SK-N-SH (cell line): ENCODE results near the gene OR10G2. TPM values are rescaled to one million over a fixed set of nuclear protein-coding genes. Genes with fewer than 3 reads are reported as not detected.

ENCODE experiments used
- CTCF ChIA-PET: fragments of 300-600, 350-600 bp; formaldehyde crosslinking; extraction: SDS; loops from one replicate; lab custom pipeline; 2021; lab: Yijun Ruan, JAX
- POLR2A ChIA-PET: fragments of 350-600 bp; sonication (Branson Sonifier 250); formaldehyde crosslinking; extraction: SDS; loops from one replicate; lab custom pipeline; 2020; ENCODE audit warnings: antibody characterized with exemption, inconsistent platforms; lab: Yijun Ruan, JAX
- DNase-seq: peaks from one replicate; pipeline ENCODE4 v3.0.0; 2012
- H2AFZ ChIP-seq: fragments of 200-600 bp; sonication (generic); 2 replicates; pipeline ENCODE4 v1.8.1; 2016; ENCODE audit warnings: antibody characterized with exemption, mild to moderate bottlenecking, low read depth
- H3F3A ChIP-seq: fragments of 200-600 bp; sonication (generic); replicated peaks from 2 replicates; pipeline ENCODE3; 2016; ENCODE audit warnings: antibody characterized with exemption, mild to moderate bottlenecking; ENCODE audit not compliant: insufficient read depth
- H3K27ac ChIP-seq, 2 experiments: fragments of 200-500 bp in 1 of 2; fragments of 200-600 bp in 1 of 2; sonication (Bioruptor generic) in 1 of 2; sonication (generic), shearing (Covaris generic) in 1 of 2; 2 replicates each; pipeline versions ENCODE4 v1.5.1 to v1.6.1; 2014 to 2016; ENCODE audit warnings: low read depth in 2 of 2, inconsistent platforms in 1 of 2, low read length in 1 of 2, mild to moderate bottlenecking in 1 of 2, mixed read lengths in 1 of 2
- H3K27me3 ChIP-seq: fragments of 200-600 bp; sonication (generic), shearing (Covaris generic); 2 replicates; pipeline ENCODE4 v1.6.1; 2016; ENCODE audit warnings: mixed run types; ENCODE audit not compliant: insufficient read depth
- H3K36me3 ChIP-seq, 2 experiments: fragments of 200-500 bp in 1 of 2; fragments of 200-600 bp in 1 of 2; sonication (Bioruptor generic) in 1 of 2; sonication (generic) in 1 of 2; replicated peaks in 1 of 2; 2 replicates each; pipeline versions ENCODE3 to v1.5.1; 2014 to 2016; ENCODE audit warnings: low read length in 1 of 2, mild to moderate bottlenecking in 1 of 2; ENCODE audit not compliant: insufficient read depth in 2 of 2, control insufficient read depth in 1 of 2
- H3K4me1 ChIP-seq, 2 experiments: fragments of 200-500 bp in 1 of 2; fragments of 200-600 bp in 1 of 2; sonication (Bioruptor generic) in 1 of 2; sonication (generic), shearing (Covaris generic) in 1 of 2; 2 replicates each; pipeline versions ENCODE4 v1.5.1 to v1.6.1; 2014 to 2016; ENCODE audit warnings: low read depth in 1 of 2, low read length in 1 of 2, mixed run types in 1 of 2; ENCODE audit not compliant: insufficient read depth in 2 of 2, control insufficient read depth in 1 of 2
- H3K4me2 ChIP-seq: fragments of 200-600 bp; sonication (generic), shearing (Covaris generic); 2 replicates; pipeline ENCODE4 v1.6.1; 2017; ENCODE audit warnings: mixed run types
- H3K4me3 ChIP-seq, 2 experiments: fragments of 200-500 bp in 1 of 2; fragments of 200-600 bp in 1 of 2; sonication (Bioruptor generic) in 1 of 2; sonication (generic), shearing (Covaris generic) in 1 of 2; 2 replicates each; pipeline versions ENCODE4 v1.5.1 to v1.8.1; 2014 to 2016; ENCODE audit warnings: low read depth in 2 of 2, inconsistent platforms in 1 of 2, low read length in 1 of 2, mild to moderate bottlenecking in 1 of 2, mixed read lengths in 1 of 2, moderate library complexity in 1 of 2
- H3K79me2 ChIP-seq: fragments of 200-600 bp; sonication (generic); 2 replicates; pipeline ENCODE4 v1.8.1; 2017; ENCODE audit warnings: mild to moderate bottlenecking; ENCODE audit not compliant: insufficient read depth
- H3K9ac ChIP-seq: fragments of 200-600 bp; sonication (generic); 2 replicates; pipeline ENCODE4 v1.6.1; 2017; ENCODE audit warnings: mixed run types
- H3K9me2 ChIP-seq: fragments of 200-600 bp; sonication (generic); 2 replicates; pipeline ENCODE4 v1.6.1; 2017; ENCODE audit warnings: mixed run types
- H3K9me3 ChIP-seq: fragments of 200-600 bp; sonication (generic); 2 replicates; pipeline ENCODE4 v1.6.1; 2017; ENCODE audit warnings: mixed run types, mild to moderate bottlenecking, moderate library complexity
- H4K20me1 ChIP-seq: fragments of 200-600 bp; sonication (generic); 2 replicates; pipeline ENCODE4 v1.6.1; 2017; ENCODE audit warnings: mild to moderate bottlenecking, mixed run types; ENCODE audit not compliant: insufficient read depth
- EP300 ChIP-seq, 2 experiments: IDR thresholded peaks; 2 replicates each; pipeline versions ENCODE4 v1.4.0 to v1.6.1; 2012; ENCODE audit warnings: borderline replicate concordance in 1 of 2, low read depth in 1 of 2, low read length in 1 of 2
- FOSL2 ChIP-seq: IDR thresholded peaks from 2 replicates; pipeline ENCODE4 v1.4.0; 2012; ENCODE audit warnings: low read depth, mild to moderate bottlenecking, moderate library complexity, borderline replicate concordance
- FOXM1 ChIP-seq: IDR thresholded peaks from 2 replicates; pipeline ENCODE4 v1.4.0; 2012; ENCODE audit warnings: low read depth, mild to moderate bottlenecking
- GATA2 ChIP-seq: sonication (generic); formaldehyde crosslinking; IDR thresholded peaks from 2 replicates; pipeline ENCODE4 v1.5.0; 2020; ENCODE audit warnings: mild to moderate bottlenecking, missing genetic modification reagents
- MEF2A ChIP-seq: IDR thresholded peaks from 2 replicates; pipeline ENCODE4 v1.4.0; 2012; ENCODE audit warnings: low read depth, borderline replicate concordance
- NFIC ChIP-seq: IDR thresholded peaks from 2 replicates; pipeline ENCODE4 v1.4.0; 2012; ENCODE audit warnings: borderline replicate concordance
- NRF1 ChIP-seq: IDR thresholded peaks from 2 replicates; pipeline ENCODE4 v1.6.1; 2012; ENCODE audit warnings: low read depth, mild to moderate bottlenecking, low read length
- POLR2AphosphoS5 ChIP-seq: IDR thresholded peaks from 2 replicates; pipeline ENCODE4 v1.6.1; 2012; ENCODE audit warnings: low read depth, low read length
- RCOR1 ChIP-seq: fragments of 150-350 bp; IDR thresholded peaks from 2 replicates; pipeline ENCODE4 v1.6.1; 2017; ENCODE audit warnings: antibody characterized with exemption, low read length
- RFX5 ChIP-seq: IDR thresholded peaks from 2 replicates; pipeline ENCODE4 v1.6.1; 2012; ENCODE audit warnings: mild to moderate bottlenecking, improper control_type of control experiment, low read length
- SIN3A ChIP-seq: IDR thresholded peaks from 2 replicates; pipeline ENCODE4 v1.6.1; 2012; ENCODE audit warnings: low read depth, mild to moderate bottlenecking, low read length, moderate library complexity, borderline replicate concordance
- TAF1 ChIP-seq: IDR thresholded peaks from 2 replicates; pipeline ENCODE4 v1.6.1; 2012; ENCODE audit warnings: low read depth, mild to moderate bottlenecking, low read length, moderate library complexity, borderline replicate concordance
- TCF12 ChIP-seq: IDR thresholded peaks from 2 replicates; pipeline ENCODE4 v1.4.0; 2012
- TEAD4 ChIP-seq: IDR thresholded peaks from 2 replicates; pipeline ENCODE4 v1.4.0; 2012; ENCODE audit warnings: mild to moderate bottlenecking, borderline replicate concordance; ENCODE audit not compliant: insufficient read depth
- USF1 ChIP-seq: IDR thresholded peaks from 2 replicates; pipeline ENCODE4 v1.4.0; 2012; ENCODE audit warnings: low read depth, borderline replicate concordance
- YY1 ChIP-seq: IDR thresholded peaks from 2 replicates; pipeline ENCODE4 v1.4.0; 2012; ENCODE audit warnings: low read depth, mild to moderate bottlenecking
- WGBS: methylation state at CpG from one replicate; pipeline ENCODE4 v1.1.6; 2017; ENCODE audit warnings: low lambda C conversion rate; 5-methylcytosine and 5-hydroxymethylcytosine counted together
- polyA plus RNA-seq, 3 experiments: library from polyadenylated mRNA; depleted of rRNA; stranded (reverse); fragments of >200 nt; gene quantifications; 2 replicates each; pipeline ENCODE4 v1.2.3, GENCODE V29; 2012
- TF ChIP-seq, protein P1 (sequence below): fragments of 150-350 bp; IDR thresholded peaks from 2 replicates; pipeline ENCODE4 v1.6.1; 2016; ENCODE audit warnings: mild to moderate bottlenecking, low read depth, low read length
- TF ChIP-seq, protein P2 (sequence below): IDR thresholded peaks from 2 replicates; pipeline ENCODE4 v1.6.1; 2012; ENCODE audit warnings: mild to moderate bottlenecking, low read depth, low read length, moderate library complexity
- TF ChIP-seq, protein P3 (sequence below): fragments of 200-600 bp; sonication (generic); IDR thresholded peaks from 2 replicates; pipeline ENCODE4 v1.6.1; 2017; ENCODE audit warnings: antibody characterized with exemption, mild to moderate bottlenecking, moderate library complexity

OR10G2 gene
- polyA plus RNA-seq, 1 of the 3 experiments (the other 2 are of a cell fraction): not detected

- TF ChIP-seq YY1: no peak
- no peak for TF ChIP-seq NFIC
- TF ChIP-seq TCF12: no peak
- TF ChIP-seq RCOR1: no peak
- no peak overlapping the region for H3K4me3 ChIP-seq
- no peak overlapping the region for H3K27ac ChIP-seq
- no peaks in the 10 kb centered on the region for H4K20me1 ChIP-seq
- H3K79me2 ChIP-seq: no peaks in the 10 kb centered on the region
- 0% methylated on average over 3 of the region's 3 CpGs for WGBS
- no peaks in the 10 kb centered on the region for H3K36me3 ChIP-seq
- H3K4me2 ChIP-seq: no peak overlapping the region
- no peak for DNase-seq
- H3F3A ChIP-seq: no peaks in the 10 kb centered on the region
- no peak overlapping the region for H3K9ac ChIP-seq
- ChIA-PET POLR2A (no interaction called here), CTCF (no interaction called here)
- no peaks in the 10 kb centered on the region for H3K9me3 ChIP-seq
- no peaks in the 10 kb centered on the region for H3K4me1 ChIP-seq
- H3K9me2 ChIP-seq: no peaks in the 10 kb centered on the region
- peaks cover 32% of the 10 kb centered on the region for H3K27me3 ChIP-seq
- H2AFZ ChIP-seq: no peak overlapping the region
These were observed 7.9 kb upstream of the OR10G2 start for GRCh38 chr14:21642683-21643082.

- Histone ChIP-seq H3K9me3 (no peaks in the 10 kb centered on the region), H3K27ac (no peak overlapping the region), H3K9me2 (no peaks in the 10 kb centered on the region), H3K27me3 (peaks cover 8% of the 10 kb centered on the region; the same call in 1 of the 2 replicates), H3K36me3 (no peaks in the 10 kb centered on the region), H3K4me3 (no peak overlapping the region), H3K4me2 (no peak overlapping the region), H4K20me1 (no peaks in the 10 kb centered on the region), H3K9ac (no peak overlapping the region), H3K4me1 (no peaks in the 10 kb centered on the region), H3K79me2 (no peaks in the 10 kb centered on the region), H3F3A (no peaks in the 10 kb centered on the region), H2AFZ (no peak overlapping the region)
- POLR2A ChIA-PET: no interaction called here
- CTCF ChIA-PET: no interaction called here
- 0% methylated on average over 3 of the region's 3 CpGs for WGBS
- no peak for DNase-seq
- TF ChIP-seq POLR2AphosphoS5 (no peak), SIN3A (no peak), TEAD4 (no peak), NRF1 (no peak), MEF2A (no peak), EP300 (IDR thresholded peaks at IDR 0.05; ENCODE audit: borderline replicate concordance in 1 of 2, low read depth in 1 of 2, low read length in 1 of 2) (no peak), TAF1 (no peak), FOXM1 (no peak), RFX5 (no peak), RCOR1 (no peak), USF1 (no peak), GATA2 (CRISPR knock-in tag) (no peak), FOSL2 (no peak)
- TF ChIP-seq, protein P1, sequence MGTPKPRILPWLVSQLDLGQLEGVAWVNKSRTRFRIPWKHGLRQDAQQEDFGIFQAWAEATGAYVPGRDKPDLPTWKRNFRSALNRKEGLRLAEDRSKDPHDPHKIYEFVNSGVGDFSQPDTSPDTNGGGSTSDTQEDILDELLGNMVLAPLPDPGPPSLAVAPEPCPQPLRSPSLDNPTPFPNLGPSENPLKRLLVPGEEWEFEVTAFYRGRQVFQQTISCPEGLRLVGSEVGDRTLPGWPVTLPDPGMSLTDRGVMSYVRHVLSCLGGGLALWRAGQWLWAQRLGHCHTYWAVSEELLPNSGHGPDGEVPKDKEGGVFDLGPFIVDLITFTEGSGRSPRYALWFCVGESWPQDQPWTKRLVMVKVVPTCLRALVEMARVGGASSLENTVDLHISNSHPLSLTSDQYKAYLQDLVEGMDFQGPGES: no peak
- TF ChIP-seq, protein P2, sequence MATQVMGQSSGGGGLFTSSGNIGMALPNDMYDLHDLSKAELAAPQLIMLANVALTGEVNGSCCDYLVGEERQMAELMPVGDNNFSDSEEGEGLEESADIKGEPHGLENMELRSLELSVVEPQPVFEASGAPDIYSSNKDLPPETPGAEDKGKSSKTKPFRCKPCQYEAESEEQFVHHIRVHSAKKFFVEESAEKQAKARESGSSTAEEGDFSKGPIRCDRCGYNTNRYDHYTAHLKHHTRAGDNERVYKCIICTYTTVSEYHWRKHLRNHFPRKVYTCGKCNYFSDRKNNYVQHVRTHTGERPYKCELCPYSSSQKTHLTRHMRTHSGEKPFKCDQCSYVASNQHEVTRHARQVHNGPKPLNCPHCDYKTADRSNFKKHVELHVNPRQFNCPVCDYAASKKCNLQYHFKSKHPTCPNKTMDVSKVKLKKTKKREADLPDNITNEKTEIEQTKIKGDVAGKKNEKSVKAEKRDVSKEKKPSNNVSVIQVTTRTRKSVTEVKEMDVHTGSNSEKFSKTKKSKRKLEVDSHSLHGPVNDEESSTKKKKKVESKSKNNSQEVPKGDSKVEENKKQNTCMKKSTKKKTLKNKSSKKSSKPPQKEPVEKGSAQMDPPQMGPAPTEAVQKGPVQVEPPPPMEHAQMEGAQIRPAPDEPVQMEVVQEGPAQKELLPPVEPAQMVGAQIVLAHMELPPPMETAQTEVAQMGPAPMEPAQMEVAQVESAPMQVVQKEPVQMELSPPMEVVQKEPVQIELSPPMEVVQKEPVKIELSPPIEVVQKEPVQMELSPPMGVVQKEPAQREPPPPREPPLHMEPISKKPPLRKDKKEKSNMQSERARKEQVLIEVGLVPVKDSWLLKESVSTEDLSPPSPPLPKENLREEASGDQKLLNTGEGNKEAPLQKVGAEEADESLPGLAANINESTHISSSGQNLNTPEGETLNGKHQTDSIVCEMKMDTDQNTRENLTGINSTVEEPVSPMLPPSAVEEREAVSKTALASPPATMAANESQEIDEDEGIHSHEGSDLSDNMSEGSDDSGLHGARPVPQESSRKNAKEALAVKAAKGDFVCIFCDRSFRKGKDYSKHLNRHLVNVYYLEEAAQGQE: no peak
- TF ChIP-seq, protein P3, sequence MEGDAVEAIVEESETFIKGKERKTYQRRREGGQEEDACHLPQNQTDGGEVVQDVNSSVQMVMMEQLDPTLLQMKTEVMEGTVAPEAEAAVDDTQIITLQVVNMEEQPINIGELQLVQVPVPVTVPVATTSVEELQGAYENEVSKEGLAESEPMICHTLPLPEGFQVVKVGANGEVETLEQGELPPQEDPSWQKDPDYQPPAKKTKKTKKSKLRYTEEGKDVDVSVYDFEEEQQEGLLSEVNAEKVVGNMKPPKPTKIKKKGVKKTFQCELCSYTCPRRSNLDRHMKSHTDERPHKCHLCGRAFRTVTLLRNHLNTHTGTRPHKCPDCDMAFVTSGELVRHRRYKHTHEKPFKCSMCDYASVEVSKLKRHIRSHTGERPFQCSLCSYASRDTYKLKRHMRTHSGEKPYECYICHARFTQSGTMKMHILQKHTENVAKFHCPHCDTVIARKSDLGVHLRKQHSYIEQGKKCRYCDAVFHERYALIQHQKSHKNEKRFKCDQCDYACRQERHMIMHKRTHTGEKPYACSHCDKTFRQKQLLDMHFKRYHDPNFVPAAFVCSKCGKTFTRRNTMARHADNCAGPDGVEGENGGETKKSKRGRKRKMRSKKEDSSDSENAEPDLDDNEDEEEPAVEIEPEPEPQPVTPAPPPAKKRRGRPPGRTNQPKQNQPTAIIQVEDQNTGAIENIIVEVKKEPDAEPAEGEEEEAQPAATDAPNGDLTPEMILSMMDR: no peak
These were observed 3.7 kb downstream of the OR10G2 start for GRCh38 chr14:21631084-21631483.
